ENCODE measurements around the gene POFUT1. TPM values are rescaled to one million over a fixed set of nuclear protein-coding genes. Genes with fewer than 3 reads are reported as not detected.

Gene POFUT1
- total RNA-seq, 4 donors from 2014 or later: 15.7 to 29.6 (median 18.1) TPM

DNA sequence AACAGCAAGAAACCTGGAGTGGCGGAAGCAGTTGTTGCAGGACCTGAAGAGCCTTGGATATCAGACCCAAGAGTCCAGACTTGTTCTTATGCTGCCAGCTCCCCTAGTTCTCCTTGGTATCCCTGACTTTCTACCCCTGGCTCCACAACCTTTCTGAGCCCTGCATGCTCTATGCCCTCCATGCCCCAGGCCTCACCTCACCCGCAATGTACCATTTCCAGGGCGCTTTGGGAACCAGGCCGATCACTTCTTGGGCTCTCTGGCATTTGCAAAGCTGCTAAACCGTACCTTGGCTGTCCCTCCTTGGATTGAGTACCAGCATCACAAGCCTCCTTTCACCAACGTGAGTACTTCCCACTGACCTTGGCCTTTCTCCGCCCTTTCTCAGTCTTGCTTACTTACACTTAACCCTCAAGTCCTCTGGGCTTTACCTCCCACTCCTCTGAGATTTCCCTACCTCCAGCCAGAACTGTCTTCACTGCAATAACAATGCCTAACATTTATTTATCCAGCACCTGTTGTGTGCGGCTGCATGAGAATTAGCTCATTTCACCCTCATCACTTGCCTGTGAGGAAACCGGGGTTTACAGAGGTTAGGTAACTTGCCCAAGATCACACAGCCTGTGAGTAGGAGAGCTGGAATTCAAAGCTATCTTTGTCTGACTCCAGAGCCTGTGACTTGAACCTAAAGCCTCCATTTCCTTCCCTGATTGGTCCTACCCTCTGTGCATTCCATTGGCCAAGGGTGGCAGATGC, 2.3 kb downstream of the POFUT1 start:
- intact Hi-C loops (cut with DNase I): loop anchor here (10.0 kb wide), 1 partner anchor 95 kb away; no protein-coding TSS in a partner anchor
- Histone ChIP-seq H3K36me3 (peaks cover 0 to 55% (median 0%) of the 10 kb centered on the region in 3 donors), H3K27ac (no peak overlapping the region), H3K4me1 (peaks cover 21 to 49% (median 32%) of the 10 kb centered on the region in 3 donors), H3K4me3 (no peak overlapping the region), H3K27me3 (no peaks in the 10 kb centered on the region), H3K9me3 (no peaks in the 10 kb centered on the region)
- no peak for DNase-seq
- no peak for TF ChIP-seq POLR2A (IDR thresholded peaks at IDR 0.05)
- TF ChIP-seq CTCF (IDR thresholded peaks at IDR 0.05): no peak
- WGBS, 2 donors: 76 to 83% methylated on average over 9 of the region's 9 CpGs

DNA sequence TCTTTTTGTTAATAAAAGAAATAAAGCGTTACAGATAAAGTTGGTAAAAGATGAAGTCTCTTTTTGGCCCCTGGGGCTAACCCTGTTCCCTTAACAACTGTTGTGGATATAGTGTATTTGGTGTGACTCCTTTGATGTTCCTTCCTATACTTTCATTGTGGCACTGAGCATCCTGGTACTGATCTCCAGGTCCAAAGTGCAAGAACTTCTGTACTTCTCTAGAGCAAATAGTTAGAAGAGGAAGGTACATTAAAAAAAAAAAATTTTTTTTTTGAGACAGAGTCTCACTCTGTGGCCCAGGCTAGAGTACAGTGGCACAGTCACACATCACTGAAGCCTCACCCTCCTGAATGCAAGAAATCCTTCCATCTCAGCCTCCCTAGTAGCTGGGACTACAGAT, 6.2 kb downstream of the POFUT1 start:
- Histone ChIP-seq H3K4me3 (no peak overlapping the region), H3K4me1 (peaks cover 3 to 18% (median 5%) of the 10 kb centered on the region in 3 donors), H3K27me3 (no peaks in the 10 kb centered on the region), H3K27ac (no peak overlapping the region), H3K36me3 (peaks cover 0 to 93% (median 0%) of the 10 kb centered on the region in 3 donors), H3K9me3 (no peaks in the 10 kb centered on the region)
- intact Hi-C loops (cut with DNase I): no loop called here
- DNase-seq: no peak
- TF ChIP-seq CTCF (IDR thresholded peaks at IDR 0.05): no peak
- no peak for TF ChIP-seq POLR2A (IDR thresholded peaks at IDR 0.05)
- WGBS, 2 donors: 95 to 100% methylated on average over 1 of the region's 1 CpG

DNA sequence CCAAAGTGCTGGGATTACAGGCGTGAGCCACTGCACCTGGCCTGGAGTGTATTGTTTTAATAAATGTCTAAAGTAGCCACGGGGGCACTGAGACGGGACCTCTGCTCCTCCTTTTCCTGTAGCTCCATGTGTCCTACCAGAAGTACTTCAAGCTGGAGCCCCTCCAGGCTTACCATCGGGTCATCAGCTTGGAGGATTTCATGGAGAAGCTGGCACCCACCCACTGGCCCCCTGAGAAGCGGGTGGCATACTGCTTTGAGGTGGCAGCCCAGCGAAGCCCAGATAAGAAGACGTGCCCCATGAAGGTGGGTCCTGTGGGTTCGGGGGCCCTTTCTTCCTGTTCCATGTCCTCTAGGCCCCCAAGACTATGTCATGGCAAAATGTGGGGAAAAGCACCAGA, 7.5 kb downstream of the POFUT1 start:
- no peak for DNase-seq
- Histone ChIP-seq H3K27ac (no peak overlapping the region), H3K4me1 (peaks cover 0 to 5% (median 0%) of the 10 kb centered on the region in 3 donors), H3K27me3 (no peaks in the 10 kb centered on the region), H3K4me3 (no peak overlapping the region), H3K9me3 (no peaks in the 10 kb centered on the region), H3K36me3 (peaks cover 0 to 100% (median 0%) of the 10 kb centered on the region in 3 donors)
- TF ChIP-seq CTCF (IDR thresholded peaks at IDR 0.05): no peak
- TF ChIP-seq POLR2A (IDR thresholded peaks at IDR 0.05): no peak
- intact Hi-C loops (cut with DNase I): no loop called here
- 86 to 89% methylated on average over 2 to 4 of the region's 8 CpGs for WGBS, 2 donors

DNA sequence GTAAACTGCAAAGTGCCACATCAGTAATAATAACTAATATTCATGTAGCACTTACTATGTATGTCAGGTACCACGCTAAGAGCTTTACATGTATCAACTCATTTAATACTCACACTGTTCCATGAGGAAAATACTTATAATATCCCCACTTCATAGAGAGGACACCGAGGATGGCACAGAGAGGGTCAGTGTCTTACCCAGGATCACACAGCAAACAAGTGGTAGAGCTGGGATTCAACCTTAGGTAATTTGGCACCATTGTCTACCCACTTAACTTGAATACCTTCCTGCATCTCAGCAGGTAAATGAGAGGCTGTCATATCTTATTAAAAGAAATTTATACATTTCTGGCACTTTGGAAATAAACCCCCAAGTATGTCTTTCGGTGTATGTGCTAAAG, 8.0 kb downstream of the POFUT1 start:
- Histone ChIP-seq H3K9me3 (no peaks in the 10 kb centered on the region), H3K27ac (no peak overlapping the region), H3K4me3 (no peak overlapping the region), H3K4me1 (no peaks in the 10 kb centered on the region), H3K36me3 (peaks cover 0 to 100% (median under 1%) of the 10 kb centered on the region in 3 donors), H3K27me3 (no peaks in the 10 kb centered on the region)
- DNase-seq: no peak
- intact Hi-C loops (cut with DNase I): no loop called here
- TF ChIP-seq CTCF (IDR thresholded peaks at IDR 0.05) (no peak), POLR2A (IDR thresholded peaks at IDR 0.05) (no peak)
- whole genome bisulfite sequencing, 2 donors: 94 to 98% methylated on average over 3 of the region's 3 CpGs

All from esophagus squamous epithelium (tissue), 5 donors.